OCI-LY1 (cell line): ENCODE results near the gene HENMT1.

ENCODE experiments used
- CTCF ChIP-seq: fragments of 200-600 bp; sonication (generic), shearing (Covaris generic); IDR thresholded peaks from 2 replicates; pipeline ENCODE4 v1.5.1; 2017; ENCODE audit warnings: mild to moderate bottlenecking, antibody characterized with exemption, low read length, moderate library complexity, mixed read lengths
- EZH2 ChIP-seq: fragments of 200-600 bp; sonication (generic), shearing (Covaris generic); IDR thresholded peaks from 2 replicates; pipeline ENCODE4 v1.8.0; 2017; ENCODE audit warnings: borderline replicate concordance, mixed run types, mild to moderate bottlenecking, antibody characterized with exemption, low read length, moderate library complexity, mixed read lengths

- TF ChIP-seq EZH2 = no peak
- TF ChIP-seq CTCF = no peak
Observed at GRCh38 chr1:108669679-108670078, 8.8 kb upstream of the HENMT1 start.
